ENCODE results near the gene LILRB3.
"Not testable (repeated sequence)": the region's sequence is repeated elsewhere in the genome, so short reads cannot be mapped to it uniquely, and the experiment has no call there.

GRCh38 chr19:54207193-54207592, 15.6 kb downstream of the LILRB3 start:
- TF ChIP-seq CTCF, POLR2A (IDR thresholded peaks at IDR 0.05): not testable (repeated sequence)

Data from esophagus squamous epithelium (tissue), 4 donors.